Muscle of leg (tissue), 11 donors: ENCODE results near the gene EXTL1. TPM values are rescaled to one million over a fixed set of nuclear protein-coding genes. Genes with fewer than 3 reads are reported as not detected.

Experiments
- DNase-seq: peaks from one replicate; pipeline ENCODE4 v3.0.0; 2013
- H3K27ac ChIP-seq: one replicate; pipeline ENCODE4 v1.5.1; 2013; ENCODE audit warnings: mild to moderate bottlenecking, low read length, control low read depth
- H3K27me3 ChIP-seq: one replicate; pipeline ENCODE4 v1.6.1; 2013; ENCODE audit warnings: low read length; ENCODE audit not compliant: control insufficient read depth, insufficient read depth
- H3K36me3 ChIP-seq: one replicate; pipeline ENCODE4 v1.6.1; 2013; ENCODE audit warnings: low read length; ENCODE audit not compliant: control insufficient read depth, insufficient read depth
- H3K4me1 ChIP-seq: one replicate; pipeline ENCODE4 v1.6.1; 2013; ENCODE audit warnings: low read length; ENCODE audit not compliant: control insufficient read depth, insufficient read depth
- H3K4me3 ChIP-seq: one replicate; pipeline ENCODE4 v1.5.1; 2013; ENCODE audit warnings: low read length, control low read depth
- H3K9me3 ChIP-seq: replicated peaks from 2 replicates; pipeline ENCODE4 v1.6.1; 2013; ENCODE audit warnings: low read depth, low read length; ENCODE audit not compliant: control insufficient read depth
- WGBS: methylation state at CpG from one replicate; pipeline ENCODE4 v1.1.5; 2013; ENCODE audit warnings: missing lambda C conversion rate; ENCODE audit not compliant: insufficient coverage; 5-methylcytosine and 5-hydroxymethylcytosine counted together
- polyA plus RNA-seq, 8 donors: library from polyadenylated mRNA; unstranded; fragments of 120-200 nt; gene quantifications; one replicate each; pipeline versions ENCODE4 v1.2.1 to v1.2.3, GENCODE V29; 2013; ENCODE audit warnings: inconsistent platforms in 1 of 8, low replicate concordance in 1 of 8; ENCODE audit not compliant: insufficient read length in 8 of 8, insufficient read depth in 1 of 8
- total RNA-seq: library from RNA; stranded (reverse); fragments of 120-200 nt; gene quantifications from one replicate; pipeline ENCODE4 v1.2.4, GENCODE V29; 2013

Gene EXTL1
- total and polyA plus RNA-seq, 9 donors, result 0.71 to 4.6 (median 2.4) TPM

GRCh38 chr1:25987951-25988350, 33.6 kb upstream of the EXTL1 start:
- H3K4me1 ChIP-seq, result peaks cover 31% of the 10 kb centered on the region
- 89% methylated on average over 1 of the region's 2 CpGs for WGBS
- no peaks in the 10 kb centered on the region for H3K27me3 ChIP-seq
- DNase-seq, result no peak
- H3K27ac ChIP-seq, result peak overlapping the region; percentile 84
- H3K36me3 ChIP-seq, result peaks cover 32% of the 10 kb centered on the region
- peak overlapping the region; percentile 35 for H3K4me3 ChIP-seq
- no peaks in the 10 kb centered on the region for H3K9me3 ChIP-seq

DNA sequence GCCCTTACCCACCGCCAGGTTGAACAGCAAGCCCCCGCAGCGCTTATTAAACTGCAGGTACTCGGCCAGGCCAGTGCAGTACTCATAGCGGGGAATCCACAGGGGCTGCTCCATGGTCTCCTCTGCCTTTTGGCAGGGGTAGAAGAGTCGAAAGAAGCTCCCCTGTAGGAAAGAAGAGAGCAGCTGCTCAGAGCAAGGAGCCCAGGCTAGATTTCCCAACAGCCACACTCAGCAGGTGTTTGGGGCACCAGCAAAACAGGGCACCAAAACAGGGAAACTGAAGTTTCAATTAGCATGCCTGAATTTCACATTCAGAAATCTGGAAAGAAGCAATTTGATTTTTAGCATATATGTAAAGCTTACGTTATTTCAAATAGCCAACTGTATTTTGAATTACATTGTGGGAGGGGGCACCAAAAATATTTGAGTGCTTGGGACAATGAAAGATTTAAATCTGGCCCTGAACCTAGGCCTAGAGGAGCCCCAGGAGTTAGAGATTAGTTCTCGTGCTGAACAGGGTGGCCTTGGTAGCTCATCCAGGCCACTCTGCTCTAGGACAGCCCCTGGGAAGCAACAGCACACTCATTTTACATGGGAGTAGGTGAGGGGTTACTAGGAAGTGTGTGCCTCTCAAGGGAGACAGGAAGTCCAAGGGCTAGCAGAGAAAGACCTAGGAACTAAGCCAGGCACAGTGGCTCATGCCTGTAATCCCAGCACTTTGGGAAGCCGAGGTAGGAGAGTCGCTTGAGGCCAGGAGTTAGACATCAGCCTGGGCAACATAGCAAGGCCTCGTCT, 31.9 kb upstream of the EXTL1 start:
- Histone ChIP-seq H3K27ac (peak overlapping the region; percentile 84), H3K36me3 (peaks cover 17% of the 10 kb centered on the region), H3K9me3 (no peaks in the 10 kb centered on the region), H3K27me3 (no peaks in the 10 kb centered on the region), H3K4me3 (peak overlapping the region; percentile 35), H3K4me1 (peaks cover 45% of the 10 kb centered on the region)
- 78% methylated on average over 5 of the region's 11 CpGs for WGBS
- peak; percentile 29 for DNase-seq

- no peaks in the 10 kb centered on the region for H3K9me3 ChIP-seq
- peaks cover 45% of the 10 kb centered on the region for H3K4me1 ChIP-seq
- H3K27ac ChIP-seq, result peak overlapping the region; percentile 84
- H3K4me3 ChIP-seq, result no peak overlapping the region
- H3K36me3 ChIP-seq, result peaks cover 13% of the 10 kb centered on the region
- no peaks in the 10 kb centered on the region for H3K27me3 ChIP-seq
- DNase-seq, result no peak
- WGBS, result no CpG with 5 or more reads among the region's 6 CpGs
Observed at GRCh38 chr1:25990251-25990650, 31.3 kb upstream of the EXTL1 start.

GRCh38 chr1:25990702-25991395, 30.7 kb upstream of the EXTL1 start:
- Histone ChIP-seq H3K27ac (peak overlapping the region; percentile 84), H3K9me3 (no peaks in the 10 kb centered on the region), H3K36me3 (peaks cover 7% of the 10 kb centered on the region), H3K27me3 (no peaks in the 10 kb centered on the region), H3K4me3 (no peak overlapping the region), H3K4me1 (peaks cover 41% of the 10 kb centered on the region)
- 73% methylated on average over 8 of the region's 15 CpGs for WGBS
- DNase-seq, result no peak

DNA sequence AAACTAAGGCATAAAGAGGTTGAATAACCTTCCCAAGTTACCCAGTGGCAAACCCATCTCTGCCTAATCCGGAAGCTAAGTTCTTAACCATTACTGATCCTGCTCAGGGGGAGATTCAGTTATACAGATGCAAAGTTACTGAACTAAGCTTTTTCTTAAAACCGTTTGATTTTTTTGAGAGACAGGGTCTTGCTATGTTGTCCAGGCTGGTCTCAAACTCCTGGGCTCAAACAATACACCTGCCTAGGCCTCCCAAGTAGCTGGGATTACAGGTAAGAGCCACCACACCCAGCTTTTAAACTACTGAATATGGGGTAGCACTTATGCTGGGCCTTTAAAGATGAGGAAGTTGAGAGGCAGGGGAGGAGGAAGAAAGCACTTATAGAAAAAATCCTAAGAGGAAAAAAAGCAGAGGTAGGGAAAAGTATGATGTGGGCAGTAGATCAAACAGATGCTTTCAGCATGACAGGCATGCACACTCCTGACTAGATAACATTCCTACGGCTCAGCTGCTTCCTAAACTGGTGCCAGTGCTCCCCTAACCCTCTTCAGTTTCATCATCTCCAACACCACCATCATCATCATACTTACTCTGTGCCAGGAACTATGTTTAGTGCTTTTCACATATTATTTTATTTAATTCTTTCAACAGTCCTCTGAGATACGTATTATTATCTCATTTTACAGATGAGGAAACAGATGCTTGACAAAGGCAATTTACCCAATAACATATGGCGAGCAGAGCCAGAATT, 29.5 kb upstream of the EXTL1 start:
- Histone ChIP-seq H3K9me3 (no peaks in the 10 kb centered on the region), H3K27ac (peak overlapping the region; percentile 76), H3K4me1 (peaks cover 51% of the 10 kb centered on the region), H3K27me3 (no peaks in the 10 kb centered on the region), H3K4me3 (no peak overlapping the region), H3K36me3 (peaks cover 7% of the 10 kb centered on the region)
- DNase-seq, result no peak
- WGBS, result 61% methylated on average over 2 of the region's 5 CpGs

DNA sequence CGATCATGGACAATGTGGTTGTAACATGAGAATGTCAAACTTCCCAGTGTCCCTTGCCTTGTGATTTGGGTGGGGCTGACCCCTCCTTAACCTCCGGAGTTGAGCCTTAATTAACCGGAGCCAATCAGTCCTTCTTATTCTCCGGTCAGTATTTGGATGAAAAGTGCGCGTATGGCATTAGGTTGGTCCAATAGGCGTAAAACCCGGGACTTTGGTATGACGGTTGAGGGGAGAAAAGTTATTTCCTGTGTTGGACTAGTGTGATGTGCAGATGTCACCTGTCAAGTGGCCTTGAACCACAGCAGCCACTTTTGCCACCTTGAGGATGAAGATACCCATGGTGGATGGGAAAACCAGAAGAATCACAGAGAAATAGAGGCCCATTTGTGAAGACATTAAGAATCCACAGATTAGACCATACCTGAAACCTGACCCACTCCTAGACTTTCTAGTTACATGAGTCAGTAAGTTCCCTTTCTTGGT, 28.8 kb upstream of the EXTL1 start:
- no peaks in the 10 kb centered on the region for H3K27me3 ChIP-seq
- peaks cover 2% of the 10 kb centered on the region for H3K36me3 ChIP-seq
- H3K27ac ChIP-seq, result peak overlapping the region; percentile 76
- DNase-seq, result no peak
- peaks cover 53% of the 10 kb centered on the region for H3K4me1 ChIP-seq
- no peak overlapping the region for H3K4me3 ChIP-seq
- no peaks in the 10 kb centered on the region for H3K9me3 ChIP-seq
- 82% methylated on average over 6 of the region's 9 CpGs for WGBS

DNA sequence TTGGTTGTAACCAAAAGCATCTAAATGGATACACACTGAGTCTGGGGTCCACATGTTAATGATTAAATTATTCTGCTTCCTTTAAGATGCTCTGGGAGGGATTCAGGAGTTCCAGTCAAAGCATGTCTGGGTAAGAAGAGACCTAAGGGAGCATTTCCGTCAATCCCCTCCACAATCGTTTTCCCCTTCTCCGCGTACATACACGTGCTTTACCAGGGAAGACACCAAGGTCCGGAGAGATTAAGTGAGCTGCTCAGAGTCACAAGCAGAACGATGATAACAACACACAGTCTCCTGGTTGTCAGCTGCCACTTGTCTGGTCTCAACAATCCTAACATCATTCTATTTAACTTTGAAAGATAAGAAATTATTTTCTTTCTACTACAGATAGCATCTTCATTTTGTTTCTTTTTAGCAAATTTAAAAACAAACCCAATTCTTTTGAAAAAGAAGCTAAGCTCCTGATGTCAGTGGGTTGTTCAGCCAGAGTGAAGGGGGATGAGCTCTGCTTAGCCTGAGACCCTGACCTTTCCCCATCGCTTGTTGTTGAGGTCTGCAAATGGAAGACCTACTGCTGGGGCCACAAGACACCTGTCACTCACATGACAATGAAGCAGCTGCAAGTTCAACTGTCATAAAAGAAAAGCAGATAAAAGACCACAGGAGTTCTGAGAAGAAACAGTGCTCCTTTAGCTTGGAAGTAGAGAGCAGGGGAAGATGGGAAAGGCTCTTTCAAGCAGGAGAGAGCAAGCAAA, 28.2 kb upstream of the EXTL1 start:
- H3K9me3 ChIP-seq, result no peaks in the 10 kb centered on the region
- peaks cover 55% of the 10 kb centered on the region for H3K4me1 ChIP-seq
- no peak overlapping the region for H3K4me3 ChIP-seq
- H3K36me3 ChIP-seq, result no peaks in the 10 kb centered on the region
- no peaks in the 10 kb centered on the region for H3K27me3 ChIP-seq
- peak overlapping the region; percentile 76 for H3K27ac ChIP-seq
- 87% methylated on average over 5 of the region's 8 CpGs for WGBS
- DNase-seq, result no peak

GRCh38 chr1:25994402-25995150, 27.0 kb upstream of the EXTL1 start:
- 80% methylated on average over 2 of the region's 3 CpGs for WGBS
- no peaks in the 10 kb centered on the region for H3K27me3 ChIP-seq
- no peaks in the 10 kb centered on the region for H3K36me3 ChIP-seq
- H3K27ac ChIP-seq, result peak overlapping the region; percentile 76
- no peak overlapping the region for H3K4me3 ChIP-seq
- H3K9me3 ChIP-seq, result no peaks in the 10 kb centered on the region
- DNase-seq, result peak; percentile 90
- H3K4me1 ChIP-seq, result peaks cover 63% of the 10 kb centered on the region
